Vagina (tissue), 2 donors: ENCODE results near the gene S100A10. TPM values are rescaled to one million over a fixed set of nuclear protein-coding genes. Genes with fewer than 3 reads are reported as not detected.

ENCODE experiments used
- DNase-seq, 2 donors: peaks; one replicate each; pipeline ENCODE4 v3.0.0-alpha.2; 2017; ENCODE audit errors: extremely low spot score in 2 of 2
- H3K27ac ChIP-seq: fragments of 200-600 bp; sonication (generic); one replicate; pipeline ENCODE4 v1.5.1; 2019
- H3K27me3 ChIP-seq: fragments of 200-600 bp; sonication (generic); one replicate; pipeline ENCODE4 v1.5.1; 2019
- H3K36me3 ChIP-seq, 2 donors: fragments of 200-600 bp; sonication (generic); one replicate each; pipeline ENCODE4 v1.5.1; 2017 to 2019
- H3K4me1 ChIP-seq: fragments of 200-600 bp; sonication (generic); one replicate; pipeline ENCODE4 v1.5.1; 2019
- H3K4me3 ChIP-seq, 2 donors: fragments of 200-600 bp; sonication (generic); 1 replicate in 1 of 2; 2 replicates in 1 of 2; pipeline ENCODE4 v1.5.1; 2016 to 2019
- H3K9me3 ChIP-seq: fragments of 200-600 bp; sonication (generic); one replicate; pipeline ENCODE4 v1.5.1; 2019
- CTCF ChIP-seq, 3 experiments: fragments of 450-650 bp in 2 of 3; fragments of 200-600 bp in 1 of 3; sonication (generic) in 1 of 3; IDR thresholded peaks; one replicate each; pipeline ENCODE4 v1.5.1; 2017 to 2019; ENCODE audit warnings: antibody characterized with exemption in 3 of 3, mild to moderate bottlenecking in 2 of 3, moderate library complexity in 2 of 3
- POLR2A ChIP-seq, 2 donors: fragments of 450-650 bp; IDR thresholded peaks; one replicate each; pipeline ENCODE4 v1.6.1; 2017; ENCODE audit warnings: antibody characterized with exemption in 2 of 2, mild to moderate bottlenecking in 2 of 2, moderate library complexity in 2 of 2
- POLR2AphosphoS5 ChIP-seq, 2 donors: sonication (generic); formaldehyde crosslinking; IDR thresholded peaks; one replicate each; pipeline ENCODE4 v1.9.0; 2017; ENCODE audit warnings: antibody characterized with exemption in 2 of 2, mild to moderate bottlenecking in 2 of 2, low read depth in 1 of 2; ENCODE audit not compliant: insufficient read depth in 1 of 2
- intact Hi-C: fragments of 100-400 bp; cut with DNase I; formaldehyde crosslinking; loops from one replicate; pipeline ENCODE4 v1.15.1; 2023
- total RNA-seq: library from RNA; depleted of rRNA; stranded (reverse); fragments of >200 nt; gene quantifications from one replicate; pipeline ENCODE4 v1.2.3, GENCODE V29; 2016

The S100A10 gene
- total RNA-seq, 1 donor from 2014 or later = 176 TPM

DNA sequence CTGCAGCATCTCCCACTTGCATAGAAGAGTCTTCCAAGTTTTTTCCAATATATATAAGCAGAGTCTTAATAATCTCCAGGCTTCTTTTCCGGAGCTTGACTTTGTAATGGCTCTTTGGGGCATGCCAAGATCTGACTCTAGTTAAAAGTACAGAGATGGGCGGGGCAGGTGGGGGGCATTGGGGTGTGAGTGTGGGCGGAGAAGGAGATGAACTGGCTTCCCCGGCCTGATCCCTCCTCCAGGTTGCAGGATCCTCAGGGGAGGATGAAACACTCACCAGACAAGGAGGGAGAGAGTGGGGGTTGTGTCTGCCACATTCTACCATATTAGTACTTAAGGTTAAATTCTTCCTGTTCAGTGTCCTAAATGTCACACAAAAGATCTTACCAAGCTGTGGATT, 23.0 kb downstream of the S100A10 start:
- TF ChIP-seq POLR2AphosphoS5 (IDR thresholded peaks at IDR 0.05; ENCODE audit: insufficient read depth in 1 of 2, low read depth in 1 of 2) (no peak), CTCF (IDR thresholded peaks at IDR 0.05) (no peak), POLR2A (IDR thresholded peaks at IDR 0.05) (no peak)

GRCh38 chr1:151970128-151970527, 23.5 kb downstream of the S100A10 start:
- H3K9me3 ChIP-seq = no peaks in the 10 kb centered on the region
- no peaks in the 10 kb centered on the region for H3K36me3 ChIP-seq
- DNase-seq = no peak
- TF ChIP-seq CTCF (IDR thresholded peaks at IDR 0.05) (no peak), POLR2AphosphoS5 (IDR thresholded peaks at IDR 0.05; ENCODE audit: insufficient read depth in 1 of 2, low read depth in 1 of 2) (no peak), POLR2A (IDR thresholded peaks at IDR 0.05) (no peak)
- no peak overlapping the region for H3K27ac ChIP-seq
- intact Hi-C loops = no loop called here
- H3K4me3 ChIP-seq = no peak overlapping the region
- H3K27me3 ChIP-seq = no peaks in the 10 kb centered on the region
- H3K4me1 ChIP-seq = peaks cover 20% of the 10 kb centered on the region

More for the DNA sequence above, 23.0 kb downstream of the S100A10 start:
- H3K36me3 ChIP-seq = no peaks in the 10 kb centered on the region
- H3K27ac ChIP-seq = no peak overlapping the region
- no peaks in the 10 kb centered on the region for H3K9me3 ChIP-seq
- no peak overlapping the region for H3K4me3 ChIP-seq
- no peaks in the 10 kb centered on the region for H3K27me3 ChIP-seq
- no peak for DNase-seq
- peaks cover 20% of the 10 kb centered on the region for H3K4me1 ChIP-seq
- intact Hi-C loops = no loop called here

GRCh38 chr1:151968791-151969399, 24.8 kb downstream of the S100A10 start:
- Histone ChIP-seq H3K36me3 (no peaks in the 10 kb centered on the region), H3K27me3 (no peaks in the 10 kb centered on the region), H3K4me1 (peaks cover 24% of the 10 kb centered on the region), H3K4me3 (no peak overlapping the region), H3K27ac (no peak overlapping the region), H3K9me3 (no peaks in the 10 kb centered on the region)
- no peak for DNase-seq
- no peak for TF ChIP-seq POLR2A (IDR thresholded peaks at IDR 0.05)
- no peak for TF ChIP-seq CTCF (IDR thresholded peaks at IDR 0.05)
- no peak for TF ChIP-seq POLR2AphosphoS5 (IDR thresholded peaks at IDR 0.05; ENCODE audit: insufficient read depth in 1 of 2, low read depth in 1 of 2)
- intact Hi-C loops = no loop called here

DNA sequence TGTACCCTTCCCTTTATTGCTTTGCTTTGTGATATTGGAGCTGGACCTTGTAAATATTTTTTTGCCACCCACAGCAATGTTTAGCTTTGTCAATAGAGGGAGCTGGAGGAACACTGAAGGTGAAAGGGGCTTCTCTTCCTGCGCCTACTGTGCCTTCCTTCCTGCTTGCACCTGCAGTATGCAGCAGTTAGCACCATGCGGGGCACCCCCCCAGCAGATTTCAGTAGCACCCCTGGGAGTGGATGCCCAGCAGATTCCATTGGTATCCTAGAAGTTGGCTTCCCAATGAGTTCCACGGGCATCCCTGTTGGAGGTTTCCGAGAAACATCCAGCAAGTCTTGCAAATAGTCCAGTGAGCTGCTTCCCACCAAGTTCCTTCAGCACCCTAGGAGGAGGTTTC, 25.6 kb downstream of the S100A10 start:
- no peak for DNase-seq
- intact Hi-C loops = no loop called here
- peaks cover 20% of the 10 kb centered on the region for H3K4me1 ChIP-seq

More for the DNA sequence above, 25.6 kb downstream of the S100A10 start:
- Histone ChIP-seq H3K4me3 (no peak overlapping the region), H3K36me3 (no peaks in the 10 kb centered on the region), H3K27ac (no peak overlapping the region), H3K9me3 (no peaks in the 10 kb centered on the region), H3K27me3 (no peaks in the 10 kb centered on the region)
- TF ChIP-seq CTCF (IDR thresholded peaks at IDR 0.05) (peak in 2 of 3 experiments; percentile 24 to 58), POLR2AphosphoS5 (IDR thresholded peaks at IDR 0.05; ENCODE audit: insufficient read depth in 1 of 2, low read depth in 1 of 2) (no peak)
